NCI-H748 treated with DMSO at 0.1 percent for 48 hours (cell line): ENCODE data around the gene POLE.

Source experiments
- DNase-seq: peaks from one replicate; lab custom pipeline; 2025; lab: John Stamatoyannopoulos, UW

Gene POLE

DNA sequence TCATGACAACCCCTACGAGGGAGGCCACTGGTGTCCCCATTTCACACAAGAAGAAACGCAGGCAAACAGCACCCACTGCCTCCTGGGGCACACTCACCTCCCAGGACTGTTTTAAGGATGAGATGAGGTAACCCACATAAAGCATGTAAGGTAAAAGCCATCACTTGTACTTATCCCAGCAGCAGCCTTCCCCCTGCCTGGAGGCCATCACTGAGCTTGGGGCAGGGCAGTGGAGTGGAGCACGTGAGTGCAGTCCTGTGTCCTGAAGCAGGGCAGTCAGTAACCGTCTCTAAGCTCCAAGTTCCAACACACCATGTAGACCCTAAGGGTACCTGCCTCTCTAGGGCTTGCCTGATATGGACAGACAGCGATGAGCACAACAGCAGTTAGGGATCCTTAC lies 1.7 kb downstream of the POLE start:
- DNase-seq = no peak

DNA sequence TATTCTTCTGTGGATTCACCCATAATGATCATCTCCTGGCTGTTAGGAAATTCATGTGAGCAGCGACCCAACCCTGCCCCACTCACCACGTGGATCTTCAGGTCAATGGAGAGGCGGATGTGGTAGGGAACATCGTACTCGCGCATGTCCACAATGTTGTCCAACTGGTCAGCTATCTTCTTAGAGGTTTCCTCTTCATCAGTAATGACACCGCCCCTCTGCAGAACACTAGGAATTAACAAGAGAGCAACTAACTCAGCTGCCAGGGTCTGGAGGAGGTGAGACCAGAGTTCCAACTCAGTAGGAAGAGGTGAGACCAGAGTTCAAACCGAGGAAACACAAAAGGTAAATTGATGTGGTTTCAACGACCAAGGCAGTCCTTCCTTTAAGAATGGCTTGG lies 9.7 kb downstream of the POLE start:
- no peak for DNase-seq

GRCh38 chr12:132675757-132676432 lies 11.2 kb downstream of the POLE start:
- DNase-seq = no peak

- DNase-seq = no peak
Observed at GRCh38 chr12:132674561-132674960, 12.6 kb downstream of the POLE start.

GRCh38 chr12:132673288-132674179 lies 13.6 kb downstream of the POLE start:
- no peak for DNase-seq

DNA sequence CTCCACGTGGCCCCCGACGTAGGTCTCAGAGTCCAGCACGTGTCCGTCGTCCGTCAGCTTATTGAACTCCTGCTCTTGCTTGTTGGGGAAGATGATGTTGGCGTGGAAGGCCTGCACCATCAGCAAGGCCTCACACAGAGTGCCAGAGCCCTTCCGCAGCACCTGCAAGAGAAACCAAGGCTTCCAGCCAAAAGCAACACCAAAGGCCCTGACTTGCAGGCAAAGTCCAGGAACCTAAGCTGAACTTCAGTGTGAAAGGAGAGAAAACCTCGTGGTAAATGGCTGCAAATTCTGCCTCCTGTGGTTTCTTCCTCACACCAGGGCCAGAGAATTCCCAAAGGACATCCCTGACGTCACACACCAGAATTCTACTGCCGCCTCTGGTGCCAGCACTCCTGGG lies 14.5 kb downstream of the POLE start:
- DNase-seq = no peak

DNA sequence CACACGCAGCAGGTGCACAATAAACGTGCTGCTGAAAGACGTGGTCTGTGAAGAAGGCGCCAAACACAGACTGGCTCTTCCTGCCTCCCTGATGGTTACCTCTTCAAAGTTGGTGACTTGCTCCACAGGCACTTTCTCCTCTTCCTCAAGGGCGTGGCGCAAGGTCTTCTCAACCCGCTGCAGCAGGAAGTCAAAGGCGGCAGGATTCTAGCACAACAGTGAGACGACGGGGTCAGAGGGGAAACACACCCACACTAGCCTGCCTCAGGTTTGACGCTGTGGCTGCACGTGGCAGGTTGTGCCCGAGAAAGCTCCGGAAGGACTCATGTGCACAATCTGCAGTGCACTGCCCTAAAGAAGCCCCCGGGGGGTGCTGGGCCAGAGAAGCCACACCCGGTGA lies 15.0 kb downstream of the POLE start:
- DNase-seq = no peak

- no peak for DNase-seq
Observed at GRCh38 chr12:132669166-132669879, 17.8 kb downstream of the POLE start.

GRCh38 chr12:132668191-132669088 lies 18.7 kb downstream of the POLE start:
- DNase-seq = no peak

DNA sequence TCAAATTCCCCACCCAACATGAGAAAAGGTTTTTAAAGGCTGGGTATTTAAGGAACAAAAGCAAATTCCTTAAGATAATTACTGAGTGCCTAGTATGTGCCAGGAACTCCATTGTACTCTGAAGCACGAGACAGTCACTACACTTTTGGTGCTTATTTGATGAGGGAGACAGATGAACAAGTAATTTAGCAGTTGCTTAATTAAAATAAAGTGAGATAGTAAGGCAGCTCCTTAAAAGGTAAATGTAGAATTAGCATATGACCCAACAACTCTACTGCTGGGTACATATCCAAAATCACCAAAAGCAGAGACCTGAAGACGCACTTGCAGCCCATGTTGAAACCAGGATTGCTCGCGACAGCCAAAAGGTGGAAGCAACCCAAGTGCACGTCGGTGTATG lies 21.3 kb downstream of the POLE start:
- no peak for DNase-seq

- DNase-seq = no peak
Observed at GRCh38 chr12:132665149-132665491, 22.0 kb downstream of the POLE start.

DNA sequence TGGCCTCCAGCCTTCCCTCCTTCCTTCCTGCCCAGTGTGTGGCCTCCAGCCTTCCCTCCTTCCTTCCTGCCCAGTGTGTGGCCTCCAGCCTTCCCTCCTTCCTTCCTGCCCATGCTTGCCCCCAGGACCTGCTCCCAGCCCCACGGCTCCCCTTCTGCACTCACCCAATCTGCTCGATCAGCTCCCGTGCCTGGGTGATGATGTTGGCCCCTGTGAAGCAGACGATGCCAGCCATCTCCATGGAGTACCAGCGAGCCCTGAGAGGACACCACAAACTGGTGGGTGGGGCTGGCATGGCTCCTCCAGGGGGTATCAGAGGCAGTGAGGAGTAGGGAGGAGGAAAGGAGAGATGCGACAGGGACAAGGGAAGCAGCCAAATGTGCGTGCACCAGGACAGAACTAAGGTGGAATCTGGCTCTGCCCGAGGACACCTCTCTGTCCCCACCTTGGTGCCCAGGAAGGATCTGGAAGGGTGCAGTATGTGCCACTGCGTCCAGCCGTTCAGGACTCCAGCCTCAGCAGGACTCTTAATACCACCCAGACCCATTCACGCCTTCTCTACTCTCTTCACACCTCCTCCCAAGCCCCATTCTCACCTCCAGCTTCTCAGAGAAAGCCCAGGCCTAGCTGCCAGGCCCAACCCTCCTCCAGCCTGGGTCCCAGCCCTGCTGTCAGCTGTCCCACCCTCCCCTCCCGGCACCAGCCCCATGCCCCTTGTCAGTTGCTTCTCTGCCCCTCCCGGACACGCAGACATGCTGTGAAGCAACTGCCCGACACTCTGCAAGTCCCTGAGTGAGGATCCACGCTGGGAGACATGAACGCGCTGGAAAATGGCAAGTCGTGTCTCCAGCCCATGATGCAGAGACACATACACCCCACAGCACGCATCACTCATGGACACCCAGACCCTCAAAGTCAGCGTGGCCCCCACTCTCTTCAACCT lies 22.7 kb downstream of the POLE start:
- DNase-seq = no peak

DNA sequence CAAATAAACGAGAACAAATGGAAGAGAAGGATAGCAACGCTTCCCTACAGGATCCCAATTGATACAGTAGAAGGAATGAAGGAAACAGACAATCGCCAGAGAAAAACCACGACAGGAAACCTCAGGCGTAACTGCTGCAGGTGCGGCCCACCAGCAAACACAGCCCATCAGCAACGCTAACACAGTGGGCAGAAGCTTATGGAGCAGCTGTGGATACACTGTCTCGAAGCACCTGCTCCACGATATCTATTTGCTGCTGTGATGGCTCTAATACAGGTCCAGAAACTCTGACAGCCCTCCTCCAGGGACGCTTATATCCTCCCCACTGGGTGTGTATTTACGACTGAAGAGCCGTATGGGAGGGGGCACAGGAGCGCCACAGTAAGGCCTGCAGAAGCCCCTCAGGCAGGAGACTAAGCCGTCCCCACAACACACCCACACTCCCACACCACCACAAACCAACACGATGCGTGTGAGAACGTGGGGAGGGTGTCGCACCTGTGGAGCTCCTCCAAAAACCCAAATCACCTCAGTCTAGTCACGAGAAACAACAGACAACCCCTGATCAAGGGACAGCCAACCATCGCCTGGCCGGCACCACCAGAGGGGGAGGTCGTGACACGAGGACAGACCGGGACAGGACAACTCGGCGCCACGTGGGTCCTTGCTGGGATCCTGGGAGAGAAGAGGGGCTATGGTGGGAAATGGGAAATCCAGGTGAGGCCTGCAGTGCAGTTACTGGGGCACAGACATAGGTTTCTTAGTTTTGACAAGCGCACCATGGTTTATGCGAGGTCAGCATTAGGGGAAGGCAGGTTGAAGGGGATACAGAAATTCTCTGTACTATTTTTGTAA lies 24.0 kb downstream of the POLE start:
- no peak for DNase-seq

GRCh38 chr12:132661972-132662371 lies 25.2 kb downstream of the POLE start:
- no peak for DNase-seq

DNA sequence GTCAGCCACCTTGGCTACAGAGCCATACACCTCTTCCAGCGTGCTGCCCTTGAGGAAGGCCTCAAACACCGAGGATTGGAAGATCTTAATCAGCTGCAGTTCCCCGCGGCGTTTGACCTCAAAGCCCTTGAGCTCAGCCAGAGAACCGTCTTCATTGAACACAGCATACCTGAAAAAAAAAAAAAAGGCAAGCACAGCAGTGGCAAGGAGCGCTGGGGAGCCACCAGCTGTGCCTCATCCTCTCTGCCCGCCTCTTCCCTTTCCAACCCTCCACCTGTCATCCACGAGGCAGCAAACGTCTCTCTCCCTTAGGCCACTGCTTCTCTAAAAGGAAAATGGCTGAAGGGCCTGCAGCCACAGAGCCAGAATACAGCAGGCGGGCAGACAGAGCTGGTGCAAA lies 26.1 kb downstream of the POLE start:
- no peak for DNase-seq

DNA sequence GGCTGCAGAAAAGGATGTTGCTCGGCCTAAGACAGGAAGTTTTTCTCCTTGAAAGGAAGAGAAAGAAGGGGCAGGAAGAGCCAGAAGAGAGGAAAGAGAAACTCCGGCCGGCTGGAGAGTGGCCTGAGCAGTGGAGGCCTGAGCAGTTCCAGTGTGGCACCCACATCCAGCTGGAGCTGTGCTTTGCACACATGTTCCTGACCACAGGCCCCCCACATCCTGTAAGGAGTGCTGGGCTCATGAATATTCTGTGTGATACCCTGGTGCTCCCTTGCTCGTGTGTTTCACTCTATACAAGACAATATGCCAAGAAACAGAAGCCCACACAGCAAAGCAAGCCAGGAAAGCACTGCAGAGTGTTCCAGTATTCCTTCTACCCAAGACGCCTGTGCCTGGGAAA lies 27.1 kb downstream of the POLE start:
- no peak for DNase-seq

DNA sequence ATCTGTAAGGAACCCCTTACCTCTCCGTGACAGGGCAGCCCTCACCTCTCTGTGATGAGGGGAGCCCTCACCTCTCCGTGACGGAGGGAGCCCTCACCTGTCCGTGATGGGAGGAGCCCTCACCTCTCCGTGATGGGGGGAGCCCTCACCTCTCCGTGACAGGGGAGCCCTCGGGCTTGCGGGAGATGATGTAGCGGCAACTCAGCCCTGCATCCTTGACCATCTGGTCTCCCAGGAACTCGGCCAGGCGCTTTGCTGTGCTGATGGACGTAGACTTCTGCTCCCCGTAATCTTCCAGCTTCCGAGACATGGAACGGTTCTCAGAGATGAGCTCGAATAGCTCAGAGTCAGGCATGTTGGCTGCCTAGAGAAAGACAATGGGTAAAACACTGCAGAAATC lies 28.0 kb downstream of the POLE start:
- DNase-seq = no peak

DNA sequence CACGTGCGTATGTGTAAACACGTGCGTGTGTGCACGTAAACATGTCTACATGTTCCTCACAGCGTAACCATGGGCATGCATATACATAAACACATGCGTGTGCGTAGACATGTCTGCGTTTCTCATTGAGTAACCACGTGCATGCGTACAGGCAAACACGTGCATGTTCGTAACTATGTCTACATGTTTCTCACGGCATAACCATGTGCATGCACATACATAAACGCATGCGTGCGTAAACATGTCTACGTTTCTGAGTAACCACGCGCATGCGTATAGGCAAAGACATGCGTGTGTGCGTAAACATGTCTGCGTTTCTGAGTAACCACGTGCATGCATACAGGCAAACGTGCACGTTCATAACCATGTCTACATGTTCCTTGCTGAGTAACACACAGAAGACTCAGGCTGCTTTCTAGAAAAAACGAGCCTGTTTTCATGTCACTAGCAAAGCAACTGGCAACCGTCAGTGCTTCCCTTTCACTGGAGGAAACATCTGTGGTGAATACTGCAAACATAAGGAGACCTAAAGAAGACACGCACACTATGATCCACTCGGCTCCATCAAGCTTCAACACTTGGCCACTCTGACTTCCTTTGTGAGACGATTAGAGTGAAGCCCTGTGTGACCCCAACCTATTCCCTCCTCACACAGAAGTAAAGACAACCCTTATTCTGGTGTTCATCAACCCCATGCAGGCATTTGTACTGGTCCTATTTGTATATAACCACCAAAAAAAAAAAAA lies 28.8 kb downstream of the POLE start:
- DNase-seq = no peak
